Ishikawa (cell line): ENCODE data around the gene SLC24A3.

ENCODE experiments used
- EP300 ChIP-seq: IDR thresholded peaks from 2 replicates; pipeline ENCODE4 v1.6.1; 2012; ENCODE audit warnings: borderline replicate concordance
- TAF1 ChIP-seq: IDR thresholded peaks from 2 replicates; pipeline ENCODE4 v1.6.1; 2012; ENCODE audit warnings: low read depth, mild to moderate bottlenecking

- TF ChIP-seq EP300 (no peak), TAF1 (no peak)
These were observed 517.2 kb downstream of the SLC24A3 start for GRCh38 chr20:19729672-19730071.
